Tibial nerve (tissue), 4 donors: ENCODE data around the gene HDGFL2. TPM values are rescaled to one million over a fixed set of nuclear protein-coding genes. Genes with fewer than 3 reads are reported as not detected.

Experiments
- DNase-seq, 2 donors: peaks; one replicate each; pipeline ENCODE4 v3.0.0-alpha.2; 2019; ENCODE audit warnings: low spot score in 2 of 2
- H3K27ac ChIP-seq, 4 donors: fragments of 200-600 bp; sonication (generic) in 3 of 4; one replicate each; pipeline ENCODE4 v1.5.1; 2017 to 2019; ENCODE audit warnings: mild to moderate bottlenecking in 1 of 4
- H3K27me3 ChIP-seq, 2 donors: fragments of 200-600 bp; sonication (generic) in 1 of 2; one replicate each; pipeline versions ENCODE4 v1.5.1 to v1.6.0; 2017 to 2019
- H3K36me3 ChIP-seq, 3 donors: fragments of 200-600 bp; sonication (generic); one replicate each; pipeline ENCODE4 v1.5.1; 2018 to 2019
- H3K4me1 ChIP-seq, 4 donors: fragments of 200-600 bp; sonication (generic) in 3 of 4; one replicate each; pipeline ENCODE4 v1.5.1; 2017 to 2019
- H3K4me3 ChIP-seq, 4 donors: fragments of 200-600 bp; sonication (generic) in 3 of 4; one replicate each; pipeline ENCODE4 v1.5.1; 2017 to 2019; ENCODE audit warnings: mild to moderate bottlenecking in 1 of 4, moderate library complexity in 1 of 4
- H3K9me3 ChIP-seq, 4 donors: fragments of 200-600 bp; sonication (generic) in 3 of 4; one replicate each; pipeline ENCODE4 v1.5.1; 2017 to 2019
- CTCF ChIP-seq, 5 experiments: fragments of 200-600 bp in 3 of 5; fragments of 450-650 bp in 2 of 5; sonication (generic) in 3 of 5; IDR thresholded peaks; one replicate each; pipeline ENCODE4 v1.5.1; 2016 to 2019; ENCODE audit warnings: antibody characterized with exemption in 5 of 5, mild to moderate bottlenecking in 3 of 5, moderate library complexity in 2 of 5
- EP300 ChIP-seq, 2 donors: sonication (generic); formaldehyde crosslinking; IDR thresholded peaks; one replicate each; pipeline ENCODE4 v1.6.1; 2017; ENCODE audit warnings: antibody characterized with exemption in 2 of 2, mild to moderate bottlenecking in 1 of 2
- POLR2A ChIP-seq, 2 donors: fragments of 450-650 bp; IDR thresholded peaks; one replicate each; pipeline ENCODE4 v1.6.1; 2017; ENCODE audit warnings: antibody characterized with exemption in 2 of 2, mild to moderate bottlenecking in 2 of 2, moderate library complexity in 2 of 2
- WGBS, 2 donors: methylation state at CpG; one replicate each; pipeline ENCODE4 v1.1.5; 2018; 5-methylcytosine and 5-hydroxymethylcytosine counted together
- total RNA-seq, 4 donors: library from RNA; depleted of rRNA; stranded (reverse); fragments of >200 nt; gene quantifications; one replicate each; pipeline ENCODE4 v1.1.0, GENCODE V29; 2016

The HDGFL2 gene
- total RNA-seq, 4 donors from 2014 or later, result 30.2 to 54.0 (median 48.7) TPM

GRCh38 chr19:4483385-4483784, 11.3 kb downstream of the HDGFL2 start:
- 87 to 91% methylated on average over 19 of the region's 19 CpGs for WGBS, 2 donors
- H3K27ac ChIP-seq, result no peak overlapping the region
- peaks cover 0 to 86% (median 0%) of the 10 kb centered on the region in 3 donors for H3K36me3 ChIP-seq
- TF ChIP-seq POLR2A (IDR thresholded peaks at IDR 0.05) (no peak), EP300 (IDR thresholded peaks at IDR 0.05) (no peak), CTCF (IDR thresholded peaks at IDR 0.05) (no peak)
- no peak overlapping the region for H3K4me3 ChIP-seq
- no peaks in the 10 kb centered on the region for H3K9me3 ChIP-seq
- H3K4me1 ChIP-seq, result no peaks in the 10 kb centered on the region
- DNase-seq, result no peak
- no peaks in the 10 kb centered on the region for H3K27me3 ChIP-seq

- Histone ChIP-seq H3K27me3 (no peaks in the 10 kb centered on the region), H3K4me3 (no peak overlapping the region), H3K36me3 (peaks cover 0 to 85% (median 0%) of the 10 kb centered on the region in 3 donors), H3K27ac (no peak overlapping the region), H3K4me1 (no peaks in the 10 kb centered on the region), H3K9me3 (no peaks in the 10 kb centered on the region)
- no peak for DNase-seq
- WGBS, 2 donors, result 79 to 85% methylated on average over 10 to 11 of the region's 11 CpGs
- TF ChIP-seq POLR2A (IDR thresholded peaks at IDR 0.05), result no peak
- no peak for TF ChIP-seq CTCF (IDR thresholded peaks at IDR 0.05)
- TF ChIP-seq EP300 (IDR thresholded peaks at IDR 0.05), result no peak
These were observed 15.5 kb downstream of the HDGFL2 start for GRCh38 chr19:4487572-4487971.

GRCh38 chr19:4488496-4488895, 16.4 kb downstream of the HDGFL2 start:
- Histone ChIP-seq H3K9me3 (no peaks in the 10 kb centered on the region), H3K4me3 (no peak overlapping the region), H3K4me1 (no peaks in the 10 kb centered on the region), H3K27me3 (no peaks in the 10 kb centered on the region), H3K27ac (no peak overlapping the region), H3K36me3 (peaks cover 2 to 80% (median 2%) of the 10 kb centered on the region in 3 donors)
- no peak for DNase-seq
- TF ChIP-seq POLR2A (IDR thresholded peaks at IDR 0.05) (no peak), CTCF (IDR thresholded peaks at IDR 0.05) (no peak), EP300 (IDR thresholded peaks at IDR 0.05) (no peak)
- WGBS, 2 donors, result 92 to 95% methylated on average over 29 of the region's 29 CpGs

- Histone ChIP-seq H3K9me3 (no peaks in the 10 kb centered on the region), H3K4me1 (no peaks in the 10 kb centered on the region), H3K27me3 (no peaks in the 10 kb centered on the region), H3K36me3 (peaks cover 4 to 91% (median 13%) of the 10 kb centered on the region in 3 donors), H3K4me3 (no peak overlapping the region), H3K27ac (no peak overlapping the region)
- TF ChIP-seq EP300 (IDR thresholded peaks at IDR 0.05) (no peak), POLR2A (IDR thresholded peaks at IDR 0.05) (no peak), CTCF (IDR thresholded peaks at IDR 0.05) (no peak)
- DNase-seq, result no peak
- 94 to 95% methylated on average over 21 of the region's 21 CpGs for WGBS, 2 donors
These were observed 19.3 kb downstream of the HDGFL2 start for GRCh38 chr19:4491446-4491845.

- 88 to 92% methylated on average over 3 of the region's 3 CpGs for WGBS, 2 donors
- no peak for DNase-seq
- TF ChIP-seq EP300 (IDR thresholded peaks at IDR 0.05), result no peak
- TF ChIP-seq CTCF (IDR thresholded peaks at IDR 0.05), result no peak
- TF ChIP-seq POLR2A (IDR thresholded peaks at IDR 0.05), result no peak
- Histone ChIP-seq H3K4me1 (no peaks in the 10 kb centered on the region), H3K9me3 (no peaks in the 10 kb centered on the region), H3K4me3 (no peak overlapping the region), H3K36me3 (peaks cover 6 to 91% (median 14%) of the 10 kb centered on the region in 3 donors), H3K27me3 (no peaks in the 10 kb centered on the region), H3K27ac (no peak overlapping the region)
These were observed 20.4 kb downstream of the HDGFL2 start for GRCh38 chr19:4492337-4493103.
